Cardiac atrium fibroblast (primary cell): ENCODE data around the gene IFI30. TPM values are rescaled to one million over a fixed set of nuclear protein-coding genes. Genes with fewer than 3 reads are reported as not detected.

Experiments
- total RNA-seq: library from RNA; depleted of rRNA; stranded (reverse); fragments of >200 nt; gene quantifications from 2 replicates; pipeline ENCODE4 v1.2.3, GENCODE V29; 2015

The IFI30 gene
- total RNA-seq = 13.1 and 26.9 TPM in 2 replicates

GRCh38 chr19:18173572-18174288, at the start of gene IFI30:
TSS of gene IFI30 (plus strand) at chr19:18173813. CDS start at chr19:18173842, 29 bp downstream.

GRCh38 chr19:18152817-18153555, 20.6 kb upstream of the IFI30 start, which contains the start of gene PIK3R2:
TSS of gene PIK3R2 (plus strand) at chr19:18153163. CDS start at chr19:18155880, 2,717 bp downstream.

GRCh38 chr19:18192673-18193387, 19.2 kb downstream of the IFI30 start, which contains the start of gene MPV17L2:
TSS of gene MPV17L2 (plus strand) at chr19:18193218. CDS start at chr19:18193282, 64 bp downstream.

GRCh38 chr19:18203863-18204393, 30.3 kb downstream of the IFI30 start, which contains the start of gene RAB3A:
TSS of gene RAB3A (minus strand) at chr19:18204042. CDS start at chr19:18202740, 1,302 bp downstream.

GRCh38 chr19:18225702-18226468, 52.3 kb downstream of the IFI30 start, which contains the start of gene PDE4C:
TSS of gene PDE4C (minus strand) at chr19:18226438. CDS start at chr19:18226415, 23 bp downstream.

Other genes with a start within 250 kb of the IFI30 start
- gene CCDC124, start 240.8 kb upstream of the IFI30 start, total RNA-seq = 38.2 and 77.6 TPM in 2 replicates
- 0.90 TPM in 1 of 2 replicates, not detected in the other for gene KCNN1, start 206.7 kb upstream of the IFI30 start, total RNA-seq
- gene ARRDC2, start 165.6 kb upstream of the IFI30 start, total RNA-seq = 11.7 and 67.3 TPM in 2 replicates
- gene IL12RB1, start 86.9 kb upstream of the IFI30 start, total RNA-seq = 0.16 TPM in 1 of 2 replicates, not detected in the other
- gene MAST3, start 76.0 kb upstream of the IFI30 start, total RNA-seq = 2.3 and 6.8 TPM in 2 replicates
- 13.4 and 17.5 TPM in 2 replicates for gene PIK3R2, start 20.6 kb upstream of the IFI30 start, total RNA-seq
- gene MPV17L2, start 19.4 kb downstream of the IFI30 start, total RNA-seq = 74.0 and 75.2 TPM in 2 replicates
- 1.5 and 6.7 TPM in 2 replicates for gene RAB3A, start 30.2 kb downstream of the IFI30 start, total RNA-seq
- 3.2 and 5.2 TPM in 2 replicates for gene PDE4C, start 52.6 kb downstream of the IFI30 start, total RNA-seq
- 0.81 and 2.0 TPM in 2 replicates for gene IQCN, start 100.6 kb downstream of the IFI30 start, total RNA-seq
- 57.8 and 107 TPM in 2 replicates for gene JUND, start 107.8 kb downstream of the IFI30 start, total RNA-seq
- 162 and 199 TPM in 2 replicates for gene LSM4, start 149.3 kb downstream of the IFI30 start, total RNA-seq
- 3.4 and 7.8 TPM in 2 replicates for gene PGPEP1, start 166.8 kb downstream of the IFI30 start, total RNA-seq
- 18.2 and 19.8 TPM in 2 replicates for gene GDF15, start 212.3 kb downstream of the IFI30 start, total RNA-seq
- gene LRRC25, start 223.8 kb downstream of the IFI30 start, total RNA-seq = not detected in 2 replicates
- gene SSBP4, start 245.6 kb downstream of the IFI30 start, total RNA-seq = 99.8 and 114 TPM in 2 replicates